Activated naive CD4-positive, alpha-beta T cell treated with anti-CD3 and anti-CD28 coated beads for 36 hours (primary cell): ENCODE measurements around the gene ZBTB7C. TPM values are rescaled to one million over a fixed set of nuclear protein-coding genes. Genes with fewer than 3 reads are reported as not detected.

Experiments
- CTCF ChIA-PET: fragments of 350-600 bp; sonication (Branson Sonifier 250); formaldehyde crosslinking; loops from one replicate; lab custom pipeline; 2021; ENCODE audit warnings: antibody characterized with exemption; lab: Charles Lee
- DNase-seq: peaks from one replicate; pipeline ENCODE4 v3.0.0-alpha.2; 2020
- H3K27ac Mint-ChIP-seq: one replicate; pipeline ENCODE4 v1.8.0; 2021; ENCODE audit warnings: mild to moderate bottlenecking, mixed read lengths
- H3K27me3 Mint-ChIP-seq: one replicate; pipeline ENCODE4 v1.8.0; 2021; ENCODE audit warnings: low read depth, mixed read lengths
- H3K36me3 Mint-ChIP-seq: one replicate; pipeline ENCODE4 v1.8.0; 2021; ENCODE audit warnings: low read depth, mixed read lengths
- H3K4me1 Mint-ChIP-seq: one replicate; pipeline ENCODE4 v1.8.0; 2021; ENCODE audit warnings: low read depth, mixed read lengths
- H3K4me3 Mint-ChIP-seq: one replicate; pipeline ENCODE4 v1.8.0; 2021; ENCODE audit warnings: mild to moderate bottlenecking, moderate library complexity, mixed read lengths
- H3K9me3 Mint-ChIP-seq: one replicate; pipeline ENCODE4 v1.8.0; 2021; ENCODE audit warnings: mixed read lengths
- intact Hi-C: fragments of 100-400 bp; cut with micrococcal nuclease; formaldehyde crosslinking; loops from one replicate; pipeline ENCODE4 v1.15.1; 2023
- total RNA-seq, 2 experiments: library from RNA; stranded (reverse); gene quantifications; one replicate each; pipeline ENCODE4 v1.2.3, GENCODE V29; 2021

Gene ZBTB7C
- total RNA-seq, 2 experiments from 2014 or later, result not detected

DNA sequence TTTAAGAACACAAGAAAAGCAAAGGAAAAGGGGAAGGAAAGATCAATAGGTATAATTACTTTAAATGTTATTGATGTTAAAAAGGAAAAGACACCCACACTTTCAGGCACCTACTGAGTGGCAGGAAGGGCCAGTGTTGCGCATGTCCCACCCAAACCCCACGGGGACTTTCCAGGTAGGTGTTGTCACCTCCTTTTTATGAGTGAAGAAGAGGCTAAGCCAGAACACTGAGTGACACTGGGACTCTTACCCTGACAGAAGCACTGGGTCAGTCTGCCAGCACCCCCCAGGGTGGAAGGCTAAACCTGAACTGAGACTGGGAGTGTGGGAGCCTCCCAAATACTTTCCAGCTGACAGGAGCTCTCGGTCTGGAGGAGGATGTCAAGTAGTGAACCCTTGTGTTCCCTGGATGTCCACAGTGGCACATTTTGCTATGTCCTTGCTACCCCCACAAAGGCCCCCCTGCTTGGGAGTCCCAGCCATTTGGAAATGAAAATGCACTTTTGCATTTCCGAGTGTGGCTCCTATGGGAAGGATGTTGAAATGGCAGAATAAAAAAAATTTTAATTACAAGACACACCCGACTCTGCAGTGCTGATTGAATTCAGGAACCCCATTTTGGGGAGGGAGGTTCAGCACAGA, 387.8 kb downstream of the ZBTB7C start:
- no peak for DNase-seq
- H3K36me3 Mint-ChIP-seq, result no peaks in the 10 kb centered on the region
- CTCF ChIA-PET, result interaction anchor here (0.8 to 0.9 kb wide), 3 partner anchors 14 to 251 kb away, joined by 3 read pairs; no protein-coding TSS in a partner anchor

DNA sequence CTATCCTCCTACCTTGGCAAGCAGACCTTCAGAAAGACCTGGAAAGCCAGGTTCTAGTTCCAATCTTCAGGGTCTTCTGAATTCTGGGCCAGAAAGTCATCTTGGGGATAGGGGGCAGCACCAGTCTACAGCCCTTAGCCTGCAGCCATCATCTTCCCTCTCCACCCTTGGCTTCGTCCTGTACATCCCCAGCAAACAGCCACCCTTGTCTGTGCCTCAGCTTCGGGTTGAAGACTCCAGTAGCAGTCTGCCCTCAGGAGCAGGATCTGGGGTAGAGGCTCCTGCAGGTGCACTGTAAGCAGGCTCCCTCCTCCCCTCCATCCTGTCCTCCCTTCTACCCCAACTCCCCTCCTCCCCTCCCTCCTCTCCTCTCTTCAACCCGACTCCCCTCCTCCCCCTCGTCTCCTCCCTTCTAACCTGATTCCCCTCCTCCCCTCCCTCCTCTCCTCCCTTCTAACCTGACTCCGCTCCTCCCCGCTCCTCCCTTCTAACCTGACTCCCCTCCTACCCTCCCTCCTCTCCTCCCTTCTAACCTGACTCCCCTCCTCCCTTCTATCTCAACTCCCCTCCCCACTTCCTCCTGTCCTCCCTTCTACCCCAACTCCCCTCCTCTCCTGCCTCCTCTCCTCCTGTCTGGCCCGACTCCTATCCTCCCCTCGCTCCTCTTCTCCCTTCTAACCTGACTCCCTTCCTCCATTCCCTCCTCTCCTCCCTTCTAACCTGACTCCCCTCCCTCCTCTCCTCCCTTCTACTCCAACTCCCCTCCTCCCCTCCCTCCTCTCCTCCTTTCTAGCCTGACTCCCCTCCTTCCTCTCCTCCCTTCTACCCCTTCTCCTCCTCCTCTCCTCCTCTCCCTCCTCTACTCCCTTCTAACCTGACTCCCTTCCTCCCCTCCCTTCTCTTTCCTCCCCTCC, 388.6 kb downstream of the ZBTB7C start:
- Mint-ChIP-seq H3K27me3 (peaks cover 15% of the 10 kb centered on the region), H3K9me3 (peaks cover under 1% of the 10 kb centered on the region), H3K4me3 (no peak overlapping the region), H3K36me3 (no peaks in the 10 kb centered on the region), H3K27ac (no peak overlapping the region), H3K4me1 (no peaks in the 10 kb centered on the region)
- intact Hi-C loops, result loop anchor here (5.0 kb wide), 1 partner anchor 88 kb away; the partner anchor contains the start of gene SMAD2
- DNase-seq, result no peak
- CTCF ChIA-PET, result interaction anchor here (0.9 to 1.9 kb wide), 2 partner anchors 13 to 248 kb away, joined by 3 to 5 read pairs; no protein-coding TSS in a partner anchor

More for the DNA sequence above, 387.8 kb downstream of the ZBTB7C start:
- Mint-ChIP-seq H3K4me1 (no peaks in the 10 kb centered on the region), H3K4me3 (no peak overlapping the region), H3K9me3 (no peaks in the 10 kb centered on the region), H3K27ac (no peak overlapping the region), H3K27me3 (peaks cover 15% of the 10 kb centered on the region)
- intact Hi-C loops, result loop anchor here (5.0 kb wide), 1 partner anchor 89 kb away; the partner anchor contains the start of gene SMAD2

DNA sequence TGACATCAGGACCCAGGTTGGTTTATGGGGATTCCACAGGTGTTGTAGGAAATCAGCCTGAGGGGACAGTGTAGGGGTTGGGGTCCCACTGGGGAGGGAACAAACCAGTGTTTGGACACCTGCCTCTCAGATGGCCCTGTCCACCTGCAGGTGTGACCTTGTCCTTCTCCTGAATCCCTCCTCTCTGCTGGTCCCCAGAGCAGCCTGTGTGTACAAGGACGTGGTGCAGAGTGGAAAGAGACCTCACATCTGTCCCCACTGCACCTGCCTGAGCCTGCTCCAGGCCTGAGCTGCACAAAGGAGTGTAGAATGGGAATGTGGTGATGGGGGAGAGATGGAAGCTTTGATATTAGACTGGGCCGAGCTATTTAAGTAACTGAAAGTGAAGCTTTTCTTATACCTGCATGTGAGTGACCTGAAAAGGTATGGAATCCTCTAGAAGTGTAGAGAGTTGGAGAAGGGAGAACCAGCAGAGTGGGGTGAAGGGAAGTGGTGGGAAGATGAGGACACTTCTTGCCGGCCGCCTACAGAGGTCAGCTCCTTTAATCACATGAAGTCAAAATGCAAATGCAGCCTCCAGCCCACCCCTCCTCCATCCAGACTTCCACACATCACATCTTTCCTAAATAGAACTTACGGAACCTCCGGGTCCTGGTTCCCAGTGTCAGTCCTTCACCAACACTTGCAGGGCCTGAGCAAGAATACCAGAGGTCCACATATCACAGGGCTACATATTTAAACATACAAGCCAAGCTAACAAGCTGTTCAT, 389.4 kb downstream of the ZBTB7C start:
- CTCF ChIA-PET, result interaction anchor here (1.9 kb wide), 1 partner anchor 247 kb away, joined by 5 read pairs; no protein-coding TSS in a partner anchor
- intact Hi-C loops, result loop anchor here (5.0 kb wide), 1 partner anchor 87 kb away; the partner anchor contains the start of gene SMAD2
- H3K9me3 Mint-ChIP-seq, result peaks cover 5% of the 10 kb centered on the region
- no peak for DNase-seq
- no peak overlapping the region for H3K4me3 Mint-ChIP-seq
- H3K36me3 Mint-ChIP-seq, result peaks cover 2% of the 10 kb centered on the region
- no peaks in the 10 kb centered on the region for H3K4me1 Mint-ChIP-seq
- H3K27ac Mint-ChIP-seq, result no peak overlapping the region
- peaks cover 15% of the 10 kb centered on the region for H3K27me3 Mint-ChIP-seq

DNA sequence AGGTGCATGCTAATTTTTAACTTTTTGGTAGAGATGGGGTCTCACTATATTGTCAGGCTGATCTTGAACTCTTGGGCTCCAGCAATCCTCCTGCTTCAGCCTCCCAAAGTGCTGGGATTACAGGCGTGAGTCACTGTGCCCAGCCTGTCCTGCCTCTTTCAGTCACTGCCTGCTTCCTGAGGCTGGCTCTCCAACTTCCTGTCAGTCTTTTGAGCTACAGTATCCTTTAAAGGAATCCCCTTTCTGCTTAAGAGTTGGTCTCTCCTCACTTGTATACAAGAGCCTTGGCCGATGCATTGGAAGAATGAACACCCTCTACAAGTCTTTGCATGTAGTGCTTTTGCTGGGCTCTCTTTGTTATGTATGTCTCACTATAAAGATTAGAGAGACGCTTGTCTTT, 390.3 kb downstream of the ZBTB7C start:
- CTCF ChIA-PET, result interaction anchor here (1.9 kb wide), 1 partner anchor 246 kb away, joined by 5 read pairs; no protein-coding TSS in a partner anchor
- intact Hi-C loops, result no loop called here

DNA sequence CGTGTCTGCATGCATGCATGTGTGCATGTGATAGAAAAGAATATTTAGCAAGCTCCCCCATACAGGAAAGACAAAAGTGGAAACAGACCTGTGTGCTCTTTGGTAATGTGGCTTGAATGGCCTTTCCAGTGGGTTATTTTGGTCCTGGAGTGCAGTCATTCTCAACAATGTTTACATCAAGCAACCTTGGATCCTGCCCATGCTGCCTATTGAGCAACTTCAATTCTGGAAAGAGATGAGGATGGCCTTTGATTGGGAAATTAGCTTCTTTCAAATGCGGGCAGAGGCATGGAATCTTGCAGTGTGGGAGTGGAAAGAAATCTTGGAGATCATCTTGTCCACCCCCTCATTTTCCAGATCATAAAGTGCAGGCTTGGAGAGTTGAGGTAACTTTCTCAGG, 391.5 kb downstream of the ZBTB7C start:
- Mint-ChIP-seq H3K27ac (no peak overlapping the region), H3K4me3 (no peak overlapping the region), H3K9me3 (peaks cover 13% of the 10 kb centered on the region), H3K27me3 (peaks cover 16% of the 10 kb centered on the region), H3K36me3 (peaks cover 2% of the 10 kb centered on the region), H3K4me1 (no peaks in the 10 kb centered on the region)
- no peak for DNase-seq
- intact Hi-C loops, result no loop called here
- CTCF ChIA-PET, result interaction anchor here (0.6 to 1.7 kb wide), 2 partner anchors 10 to 21 kb away, joined by 3 to 7 read pairs; no protein-coding TSS in a partner anchor

More for the DNA sequence above, 390.3 kb downstream of the ZBTB7C start:
- peaks cover 19% of the 10 kb centered on the region for H3K27me3 Mint-ChIP-seq
- no peak overlapping the region for H3K4me3 Mint-ChIP-seq
- DNase-seq, result no peak
- H3K27ac Mint-ChIP-seq, result no peak overlapping the region
- H3K36me3 Mint-ChIP-seq, result peaks cover 2% of the 10 kb centered on the region
- H3K4me1 Mint-ChIP-seq, result no peaks in the 10 kb centered on the region
- peaks cover 12% of the 10 kb centered on the region for H3K9me3 Mint-ChIP-seq

DNA sequence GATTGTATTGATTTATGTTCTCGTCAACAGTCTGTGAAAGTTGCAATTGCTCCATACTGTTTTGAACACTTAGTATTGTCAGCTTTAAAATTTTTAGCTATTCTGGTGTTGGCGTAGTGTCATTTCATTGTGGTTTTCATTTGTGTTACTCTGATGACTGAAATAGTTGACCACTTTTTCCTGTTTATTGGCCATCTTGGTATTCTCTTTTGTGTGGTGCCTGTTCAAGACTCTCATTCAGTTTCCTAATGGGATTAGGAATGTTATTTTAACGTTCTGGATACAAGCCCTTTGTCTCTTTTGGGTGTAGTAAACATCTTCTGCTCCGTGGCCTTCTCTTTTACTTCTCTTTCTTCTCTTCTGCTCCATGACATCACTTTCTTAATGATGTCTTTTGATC, 396.0 kb downstream of the ZBTB7C start:
- DNase-seq, result no peak
- intact Hi-C loops, result no loop called here
- Mint-ChIP-seq H3K27ac (no peak overlapping the region), H3K4me3 (no peak overlapping the region), H3K9me3 (peaks cover 13% of the 10 kb centered on the region), H3K27me3 (peaks cover 37% of the 10 kb centered on the region), H3K36me3 (peaks cover 2% of the 10 kb centered on the region), H3K4me1 (no peaks in the 10 kb centered on the region)
- CTCF ChIA-PET, result interaction anchor here (0.6 to 1.4 kb wide), 2 partner anchors 81 to 239 kb away, joined by 3 to 4 read pairs; no protein-coding TSS in a partner anchor

DNA sequence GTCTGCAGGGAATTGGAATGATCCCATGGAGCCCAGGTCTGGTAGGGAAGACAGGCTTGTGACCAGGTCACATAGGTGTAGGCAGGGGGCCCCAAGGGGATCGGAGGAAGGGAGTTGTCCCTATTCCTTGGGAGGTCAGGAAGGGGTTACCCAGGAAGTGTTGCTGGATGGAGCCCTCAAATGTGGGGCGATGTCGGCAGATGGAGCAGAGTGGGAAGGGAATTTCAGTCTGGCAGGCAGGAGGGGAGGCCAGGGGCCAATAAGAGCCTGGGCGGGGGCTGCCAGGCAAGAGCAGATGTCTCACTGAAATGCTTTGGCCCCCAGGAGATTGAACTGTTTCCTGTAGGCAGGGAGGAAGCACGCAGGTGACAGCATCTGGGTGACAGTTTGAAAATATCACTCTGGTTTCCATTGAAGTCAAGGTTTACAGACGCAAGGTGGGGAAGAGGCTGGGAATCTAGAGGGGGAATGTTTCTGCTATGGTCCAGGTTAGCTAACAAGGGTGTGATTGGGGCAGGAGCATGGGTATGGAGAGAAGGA, 397.2 kb downstream of the ZBTB7C start:
- Mint-ChIP-seq H3K27me3 (peaks cover 37% of the 10 kb centered on the region), H3K4me3 (no peak overlapping the region), H3K4me1 (peaks cover 3% of the 10 kb centered on the region), H3K27ac (no peak overlapping the region), H3K9me3 (peaks cover 13% of the 10 kb centered on the region), H3K36me3 (peaks cover 2% of the 10 kb centered on the region)
- intact Hi-C loops, result no loop called here
- no peak for DNase-seq
- CTCF ChIA-PET, result interaction anchor here (0.6 to 1.9 kb wide), 3 partner anchors 18 to 239 kb away, joined by 4 to 7 read pairs (median 5); no protein-coding TSS in a partner anchor

DNA sequence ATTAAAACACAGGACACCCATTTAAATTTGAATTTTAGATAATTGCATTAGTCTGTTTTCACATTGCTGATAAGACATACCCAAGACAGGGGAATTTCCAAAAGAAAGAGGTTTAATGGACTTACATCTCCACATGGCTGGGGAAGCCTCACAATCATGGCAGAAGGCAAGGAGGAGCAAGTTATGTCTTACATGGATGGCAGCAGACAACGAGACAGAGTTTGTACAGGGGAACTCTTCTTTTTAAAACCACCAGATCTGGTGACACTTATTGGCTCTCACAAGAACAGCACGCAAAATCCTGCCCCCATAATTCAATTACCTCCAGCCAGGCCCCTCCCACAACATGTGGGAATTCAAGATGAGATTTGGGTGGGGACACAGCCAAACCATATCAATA, 398.9 kb downstream of the ZBTB7C start:
- intact Hi-C loops, result no loop called here
- Mint-ChIP-seq H3K36me3 (no peaks in the 10 kb centered on the region), H3K9me3 (peaks cover 10% of the 10 kb centered on the region), H3K27ac (no peak overlapping the region), H3K4me1 (peaks cover 3% of the 10 kb centered on the region), H3K4me3 (no peak overlapping the region), H3K27me3 (peaks cover 39% of the 10 kb centered on the region)
- DNase-seq, result no peak
- CTCF ChIA-PET, result interaction anchor here (0.5 to 1.9 kb wide), 3 partner anchors 20 to 225 kb away, joined by 3 to 7 read pairs (median 3); no protein-coding TSS in a partner anchor

DNA sequence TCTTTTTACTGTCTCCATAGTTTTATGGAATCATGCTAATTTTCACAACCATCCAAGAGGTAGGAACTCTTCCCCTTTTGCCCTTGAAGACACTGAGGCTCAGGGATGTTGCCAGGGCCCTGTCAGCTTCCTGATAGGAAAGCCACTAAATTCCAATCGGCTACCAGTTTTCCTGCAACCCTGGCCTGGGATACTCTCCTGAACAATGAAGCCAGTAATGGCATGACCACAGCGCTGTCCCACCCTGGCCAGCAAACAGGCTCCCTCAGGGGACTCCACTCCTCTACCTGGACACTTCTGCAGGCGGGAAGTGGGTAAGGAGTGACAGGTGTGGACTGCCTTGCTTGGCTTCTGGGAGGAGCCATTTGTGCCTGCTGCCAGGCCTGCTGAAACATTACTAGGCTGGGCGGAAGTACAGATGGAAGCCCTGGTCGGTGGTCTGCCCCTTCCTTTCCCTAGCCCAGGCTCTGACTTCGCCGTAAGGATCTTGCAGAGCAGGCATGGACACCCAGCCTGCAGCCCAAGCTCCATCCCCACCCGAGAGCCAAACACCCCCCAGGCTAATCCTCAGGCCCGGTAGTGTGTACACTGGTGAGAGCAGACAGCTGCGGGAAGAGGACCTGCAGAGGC, 400.0 kb downstream of the ZBTB7C start:
- CTCF ChIA-PET, result interaction anchor here (0.6 kb wide), 1 partner anchor 224 kb away, joined by 3 read pairs; no protein-coding TSS in a partner anchor

DNA sequence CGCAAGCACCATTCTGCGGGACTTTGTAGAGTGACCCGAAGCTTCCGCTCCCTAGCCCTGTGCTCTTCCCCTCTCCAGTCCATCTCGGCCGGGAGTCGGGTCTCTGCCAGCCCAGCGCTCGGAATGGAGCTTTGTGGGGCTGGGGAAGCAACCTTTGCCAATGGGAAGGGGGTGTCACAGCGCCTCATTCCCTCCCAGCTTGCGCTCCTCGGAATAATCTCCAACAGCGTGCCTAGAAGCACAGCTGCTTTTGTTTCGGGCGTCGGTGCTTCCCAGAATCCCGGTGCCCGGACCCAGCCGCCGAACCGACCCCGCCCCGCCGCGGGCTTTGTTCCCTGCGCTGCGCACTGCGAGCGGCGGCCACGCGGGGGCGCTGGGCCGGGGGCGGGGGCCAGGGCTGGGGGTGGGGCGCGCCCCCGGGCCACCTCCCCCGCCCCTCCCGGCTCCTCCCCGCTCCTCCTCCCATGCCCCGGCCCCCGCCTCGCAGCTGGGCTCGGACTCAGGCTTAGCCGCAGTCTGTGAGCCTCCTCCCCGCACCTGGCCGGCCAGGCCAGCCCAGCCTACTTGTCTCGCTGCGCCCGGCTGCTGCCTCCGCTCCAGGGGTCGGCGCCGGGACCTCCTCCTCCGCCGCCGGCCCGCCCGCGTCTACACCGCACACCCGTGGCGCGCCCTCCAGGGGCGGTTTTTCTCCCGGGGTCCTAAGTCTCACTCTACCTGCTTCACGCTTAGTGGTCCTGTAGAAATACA, 401.1 kb downstream of the ZBTB7C start:
- intact Hi-C loops, result no loop called here
- Mint-ChIP-seq H3K9me3 (no peaks in the 10 kb centered on the region), H3K4me1 (peaks cover 3% of the 10 kb centered on the region), H3K27me3 (peaks cover 33% of the 10 kb centered on the region), H3K27ac (no peak overlapping the region), H3K36me3 (no peaks in the 10 kb centered on the region), H3K4me3 (peak overlapping the region; percentile 49)
- CTCF ChIA-PET, result interaction anchor here (0.9 to 1.7 kb wide), 8 partner anchors 9 to 439 kb away, joined by 3 to 15 read pairs (median 3); no protein-coding TSS in a partner anchor
- DNase-seq, result peak; percentile 26

More for the DNA sequence above, 400.0 kb downstream of the ZBTB7C start:
- intact Hi-C loops, result no loop called here
- no peak overlapping the region for H3K27ac Mint-ChIP-seq
- peaks cover 4% of the 10 kb centered on the region for H3K9me3 Mint-ChIP-seq
- H3K27me3 Mint-ChIP-seq, result peaks cover 37% of the 10 kb centered on the region
- H3K4me1 Mint-ChIP-seq, result peaks cover 3% of the 10 kb centered on the region
- H3K36me3 Mint-ChIP-seq, result no peaks in the 10 kb centered on the region
- peak overlapping the region; percentile 48 for H3K4me3 Mint-ChIP-seq
- no peak for DNase-seq
